GM23338 (cell line): ENCODE results near the gene MESD. TPM values are rescaled to one million over a fixed set of nuclear protein-coding genes. Genes with fewer than 3 reads are reported as not detected.

Experiments used
- ATAC-seq: fragments of 200-7000 bp; cut with Tn5 transposase; 3 replicates; pipeline ENCODE4 v1.9.1; 2020
- DNase-seq: peaks from one replicate; pipeline ENCODE4 v3.0.0-alpha.2; 2015; ENCODE audit warnings: low spot score
- H2AFZ ChIP-seq: fragments of 200-600 bp; sonication (generic); 2 replicates; pipeline ENCODE4 v1.8.0; 2016; ENCODE audit warnings: antibody characterized with exemption, mild to moderate bottlenecking, moderate library complexity
- H3F3A ChIP-seq: fragments of 200-600 bp; sonication (generic); replicated peaks from 2 replicates; pipeline ENCODE4 v1.8.0; 2017; ENCODE audit warnings: antibody characterized with exemption, mixed run types, low read depth
- H3K27ac ChIP-seq: fragments of 200-600 bp; sonication (generic); 2 replicates; pipeline ENCODE4 v1.6.1; 2016; ENCODE audit warnings: low read depth
- H3K27me3 ChIP-seq: fragments of 200-600 bp; sonication (generic); 2 replicates; pipeline ENCODE4 v1.8.0; 2016; ENCODE audit warnings: mild to moderate bottlenecking, mixed run types, moderate library complexity; ENCODE audit not compliant: insufficient read depth
- H3K36me3 ChIP-seq: fragments of 200-600 bp; sonication (generic); 2 replicates; pipeline ENCODE4 v1.8.0; 2016; ENCODE audit warnings: mild to moderate bottlenecking; ENCODE audit not compliant: insufficient read depth
- H3K4me1 ChIP-seq: fragments of 200-600 bp; sonication (generic); 2 replicates; pipeline ENCODE4 v1.8.0; 2016; ENCODE audit warnings: mild to moderate bottlenecking, moderate library complexity; ENCODE audit not compliant: insufficient read depth
- H3K4me2 ChIP-seq: fragments of 200-600 bp; sonication (generic); 2 replicates; pipeline ENCODE4 v1.7.1; 2017; ENCODE audit warnings: mixed run types
- H3K4me3 ChIP-seq: fragments of 200-600 bp; sonication (generic); 2 replicates; pipeline ENCODE4 v1.6.1; 2016; ENCODE audit warnings: mixed run types
- H3K79me2 ChIP-seq: fragments of 200-600 bp; sonication (generic); replicated peaks from 2 replicates; pipeline ENCODE4 v1.8.0; 2017; ENCODE audit warnings: mild to moderate bottlenecking; ENCODE audit not compliant: insufficient read depth
- H3K9me2 ChIP-seq: fragments of 200-600 bp; sonication (generic); 2 replicates; pipeline ENCODE4 v1.8.0; 2017; ENCODE audit not compliant: insufficient read depth
- H4K20me1 ChIP-seq: fragments of 200-600 bp; sonication (generic); replicated peaks from 2 replicates; pipeline ENCODE4 v1.8.0; 2017; ENCODE audit warnings: mild to moderate bottlenecking; ENCODE audit not compliant: insufficient read depth
- H3K27ac Mint-ChIP-seq: 2 replicates; pipeline ENCODE4 v1.8.0; 2020; ENCODE audit warnings: inconsistent platforms, mild to moderate bottlenecking, moderate library complexity, mixed read lengths
- H3K27me3 Mint-ChIP-seq: 3 replicates; pipeline ENCODE4 v1.8.0; 2022; ENCODE audit warnings: low read depth, mild to moderate bottlenecking, moderate library complexity, mixed read lengths, inconsistent platforms; ENCODE audit not compliant: insufficient read depth, poor library complexity
- H3K36me3 Mint-ChIP-seq: 3 replicates; pipeline ENCODE4 v1.8.0; 2021; ENCODE audit warnings: low read depth, mild to moderate bottlenecking, inconsistent platforms, moderate library complexity, mixed read lengths
- H3K4me1 Mint-ChIP-seq: 3 replicates; pipeline ENCODE4 v1.8.0; 2020; ENCODE audit warnings: mild to moderate bottlenecking, inconsistent platforms, mixed read lengths
- H3K4me3 Mint-ChIP-seq: 3 replicates; pipeline ENCODE4 v1.8.0; 2021; ENCODE audit warnings: moderate library complexity, mild to moderate bottlenecking, inconsistent platforms, mixed read lengths
- H3K9me3 Mint-ChIP-seq: 3 replicates; pipeline ENCODE4 v1.8.0; 2020; ENCODE audit warnings: moderate library complexity, mild to moderate bottlenecking, inconsistent platforms, mixed read lengths
- CREB1 ChIP-seq: fragments of 250-450 bp; sonication (Bioruptor Pico); IDR thresholded peaks from 2 replicates; pipeline ENCODE4 v1.5.0; 2020; ENCODE audit warnings: low read depth, mild to moderate bottlenecking, moderate library complexity
- CTCF ChIP-seq, 2 experiments: fragments of 200-600 bp in 1 of 2; sonication (generic) in 1 of 2; conservative IDR thresholded peaks; 2 replicates each; pipeline versions ENCODE4 v1.5.1 to v1.6.1; 2016 to 2017; ENCODE audit warnings: antibody characterized with exemption in 2 of 2, low read depth in 2 of 2, mild to moderate bottlenecking in 2 of 2, moderate library complexity in 1 of 2
- ETS1 ChIP-seq: IDR thresholded peaks from 2 replicates; pipeline ENCODE4 v1.6.1; 2016; ENCODE audit warnings: antibody characterized with exemption
- EZH2 ChIP-seq: fragments of 200-600 bp; sonication (generic); IDR thresholded peaks from one replicate; pipeline ENCODE4 v1.8.0; 2017; ENCODE audit warnings: antibody characterized with exemption, mild to moderate bottlenecking, low read depth; ENCODE audit not compliant: unreplicated experiment
- EZH2phosphoT487 ChIP-seq: fragments of 200-600 bp; sonication (generic); IDR thresholded peaks from one replicate; pipeline ENCODE4 v1.8.1; 2018; ENCODE audit warnings: antibody characterized with exemption; ENCODE audit not compliant: unreplicated experiment
- JUNB ChIP-seq: IDR thresholded peaks from one replicate; pipeline ENCODE4 v1.6.1; 2016; ENCODE audit warnings: antibody characterized with exemption; ENCODE audit not compliant: unreplicated experiment
- NANOG ChIP-seq: IDR thresholded peaks from 2 replicates; pipeline ENCODE4 v1.6.1; 2016; ENCODE audit warnings: antibody characterized with exemption, borderline replicate concordance
- POLR2AphosphoS5 ChIP-seq: IDR thresholded peaks from 2 replicates; pipeline ENCODE4 v1.6.1; 2016; ENCODE audit warnings: antibody characterized with exemption, low read depth
- STAT1 ChIP-seq: IDR thresholded peaks from one replicate; pipeline ENCODE4 v1.6.1; 2016; ENCODE audit warnings: antibody characterized with exemption; ENCODE audit not compliant: unreplicated experiment
- ZNF114 ChIP-seq: fragments of 250-450 bp; sonication (Bioruptor Pico); IDR thresholded peaks from 2 replicates; pipeline ENCODE4 v1.5.0; 2020; ENCODE audit warnings: mild to moderate bottlenecking, moderate library complexity
- ZNF331 ChIP-seq: fragments of 250-450 bp; sonication (Bioruptor Pico); IDR thresholded peaks from 2 replicates; pipeline ENCODE4 v1.5.0; 2020; ENCODE audit warnings: low read depth, mild to moderate bottlenecking, moderate library complexity
- polyA plus RNA-seq: library from polyadenylated mRNA; unstranded; fragments of >200 nt; fragmentation: Nextera tagmentation; extraction: Ambion mirVana; gene quantifications from 2 replicates; pipeline ENCODE4 v1.2.1, GENCODE V29; 2016
- total RNA-seq: library from RNA; depleted of rRNA; stranded (reverse); fragments of >200 nt; shearing (Covaris generic); gene quantifications from 2 replicates; pipeline ENCODE4 v1.2.3, GENCODE V29; 2014
- TF ChIP-seq, protein P1 (sequence below): IDR thresholded peaks from one replicate; pipeline ENCODE4 v1.6.1; 2018; ENCODE audit warnings: antibody characterized with exemption; ENCODE audit not compliant: unreplicated experiment
- TF ChIP-seq, protein P2 (sequence below): fragments of 250-450 bp; sonication (Bioruptor Pico); IDR thresholded peaks from 2 replicates; pipeline ENCODE4 v1.5.0; 2020; ENCODE audit warnings: mild to moderate bottlenecking, moderate library complexity

The MESD gene
- total and polyA plus RNA-seq, 2 experiments from 2014 or later, result 25.6 to 52.7 TPM

- no peak for DNase-seq
- Mint-ChIP-seq H3K9me3 (no peaks in the 10 kb centered on the region), H3K27me3 (peaks cover 7% of the 10 kb centered on the region), H3K27ac (no peak overlapping the region), H3K36me3 (no peaks in the 10 kb centered on the region; the same call in 2 of the 3 replicates), H3K4me1 (no peaks in the 10 kb centered on the region; the same call in 2 of the 3 replicates), H3K4me3 (no peak overlapping the region)
- no peaks in the 10 kb centered on the region for H4K20me1 ChIP-seq
- H3F3A ChIP-seq, result no peaks in the 10 kb centered on the region
- no peaks in the 10 kb centered on the region for H3K36me3 ChIP-seq
- H3K4me2 ChIP-seq, result no peak overlapping the region
- H3K27me3 ChIP-seq, result no peaks in the 10 kb centered on the region
- H3K4me3 ChIP-seq, result no peak overlapping the region
- no peak for TF ChIP-seq EZH2
- TF ChIP-seq NANOG, result no peak
- TF ChIP-seq ZNF331, result no peak
- no peak for TF ChIP-seq JUNB
- no peak for TF ChIP-seq EZH2phosphoT487
- no peak for TF ChIP-seq POLR2AphosphoS5
- TF ChIP-seq CREB1, result no peak
- no peak for TF ChIP-seq STAT1
- no peak for TF ChIP-seq ZNF114
- TF ChIP-seq, protein P1, sequence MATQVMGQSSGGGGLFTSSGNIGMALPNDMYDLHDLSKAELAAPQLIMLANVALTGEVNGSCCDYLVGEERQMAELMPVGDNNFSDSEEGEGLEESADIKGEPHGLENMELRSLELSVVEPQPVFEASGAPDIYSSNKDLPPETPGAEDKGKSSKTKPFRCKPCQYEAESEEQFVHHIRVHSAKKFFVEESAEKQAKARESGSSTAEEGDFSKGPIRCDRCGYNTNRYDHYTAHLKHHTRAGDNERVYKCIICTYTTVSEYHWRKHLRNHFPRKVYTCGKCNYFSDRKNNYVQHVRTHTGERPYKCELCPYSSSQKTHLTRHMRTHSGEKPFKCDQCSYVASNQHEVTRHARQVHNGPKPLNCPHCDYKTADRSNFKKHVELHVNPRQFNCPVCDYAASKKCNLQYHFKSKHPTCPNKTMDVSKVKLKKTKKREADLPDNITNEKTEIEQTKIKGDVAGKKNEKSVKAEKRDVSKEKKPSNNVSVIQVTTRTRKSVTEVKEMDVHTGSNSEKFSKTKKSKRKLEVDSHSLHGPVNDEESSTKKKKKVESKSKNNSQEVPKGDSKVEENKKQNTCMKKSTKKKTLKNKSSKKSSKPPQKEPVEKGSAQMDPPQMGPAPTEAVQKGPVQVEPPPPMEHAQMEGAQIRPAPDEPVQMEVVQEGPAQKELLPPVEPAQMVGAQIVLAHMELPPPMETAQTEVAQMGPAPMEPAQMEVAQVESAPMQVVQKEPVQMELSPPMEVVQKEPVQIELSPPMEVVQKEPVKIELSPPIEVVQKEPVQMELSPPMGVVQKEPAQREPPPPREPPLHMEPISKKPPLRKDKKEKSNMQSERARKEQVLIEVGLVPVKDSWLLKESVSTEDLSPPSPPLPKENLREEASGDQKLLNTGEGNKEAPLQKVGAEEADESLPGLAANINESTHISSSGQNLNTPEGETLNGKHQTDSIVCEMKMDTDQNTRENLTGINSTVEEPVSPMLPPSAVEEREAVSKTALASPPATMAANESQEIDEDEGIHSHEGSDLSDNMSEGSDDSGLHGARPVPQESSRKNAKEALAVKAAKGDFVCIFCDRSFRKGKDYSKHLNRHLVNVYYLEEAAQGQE, result no peak
- no peak for TF ChIP-seq ETS1
- TF ChIP-seq, protein P2, sequence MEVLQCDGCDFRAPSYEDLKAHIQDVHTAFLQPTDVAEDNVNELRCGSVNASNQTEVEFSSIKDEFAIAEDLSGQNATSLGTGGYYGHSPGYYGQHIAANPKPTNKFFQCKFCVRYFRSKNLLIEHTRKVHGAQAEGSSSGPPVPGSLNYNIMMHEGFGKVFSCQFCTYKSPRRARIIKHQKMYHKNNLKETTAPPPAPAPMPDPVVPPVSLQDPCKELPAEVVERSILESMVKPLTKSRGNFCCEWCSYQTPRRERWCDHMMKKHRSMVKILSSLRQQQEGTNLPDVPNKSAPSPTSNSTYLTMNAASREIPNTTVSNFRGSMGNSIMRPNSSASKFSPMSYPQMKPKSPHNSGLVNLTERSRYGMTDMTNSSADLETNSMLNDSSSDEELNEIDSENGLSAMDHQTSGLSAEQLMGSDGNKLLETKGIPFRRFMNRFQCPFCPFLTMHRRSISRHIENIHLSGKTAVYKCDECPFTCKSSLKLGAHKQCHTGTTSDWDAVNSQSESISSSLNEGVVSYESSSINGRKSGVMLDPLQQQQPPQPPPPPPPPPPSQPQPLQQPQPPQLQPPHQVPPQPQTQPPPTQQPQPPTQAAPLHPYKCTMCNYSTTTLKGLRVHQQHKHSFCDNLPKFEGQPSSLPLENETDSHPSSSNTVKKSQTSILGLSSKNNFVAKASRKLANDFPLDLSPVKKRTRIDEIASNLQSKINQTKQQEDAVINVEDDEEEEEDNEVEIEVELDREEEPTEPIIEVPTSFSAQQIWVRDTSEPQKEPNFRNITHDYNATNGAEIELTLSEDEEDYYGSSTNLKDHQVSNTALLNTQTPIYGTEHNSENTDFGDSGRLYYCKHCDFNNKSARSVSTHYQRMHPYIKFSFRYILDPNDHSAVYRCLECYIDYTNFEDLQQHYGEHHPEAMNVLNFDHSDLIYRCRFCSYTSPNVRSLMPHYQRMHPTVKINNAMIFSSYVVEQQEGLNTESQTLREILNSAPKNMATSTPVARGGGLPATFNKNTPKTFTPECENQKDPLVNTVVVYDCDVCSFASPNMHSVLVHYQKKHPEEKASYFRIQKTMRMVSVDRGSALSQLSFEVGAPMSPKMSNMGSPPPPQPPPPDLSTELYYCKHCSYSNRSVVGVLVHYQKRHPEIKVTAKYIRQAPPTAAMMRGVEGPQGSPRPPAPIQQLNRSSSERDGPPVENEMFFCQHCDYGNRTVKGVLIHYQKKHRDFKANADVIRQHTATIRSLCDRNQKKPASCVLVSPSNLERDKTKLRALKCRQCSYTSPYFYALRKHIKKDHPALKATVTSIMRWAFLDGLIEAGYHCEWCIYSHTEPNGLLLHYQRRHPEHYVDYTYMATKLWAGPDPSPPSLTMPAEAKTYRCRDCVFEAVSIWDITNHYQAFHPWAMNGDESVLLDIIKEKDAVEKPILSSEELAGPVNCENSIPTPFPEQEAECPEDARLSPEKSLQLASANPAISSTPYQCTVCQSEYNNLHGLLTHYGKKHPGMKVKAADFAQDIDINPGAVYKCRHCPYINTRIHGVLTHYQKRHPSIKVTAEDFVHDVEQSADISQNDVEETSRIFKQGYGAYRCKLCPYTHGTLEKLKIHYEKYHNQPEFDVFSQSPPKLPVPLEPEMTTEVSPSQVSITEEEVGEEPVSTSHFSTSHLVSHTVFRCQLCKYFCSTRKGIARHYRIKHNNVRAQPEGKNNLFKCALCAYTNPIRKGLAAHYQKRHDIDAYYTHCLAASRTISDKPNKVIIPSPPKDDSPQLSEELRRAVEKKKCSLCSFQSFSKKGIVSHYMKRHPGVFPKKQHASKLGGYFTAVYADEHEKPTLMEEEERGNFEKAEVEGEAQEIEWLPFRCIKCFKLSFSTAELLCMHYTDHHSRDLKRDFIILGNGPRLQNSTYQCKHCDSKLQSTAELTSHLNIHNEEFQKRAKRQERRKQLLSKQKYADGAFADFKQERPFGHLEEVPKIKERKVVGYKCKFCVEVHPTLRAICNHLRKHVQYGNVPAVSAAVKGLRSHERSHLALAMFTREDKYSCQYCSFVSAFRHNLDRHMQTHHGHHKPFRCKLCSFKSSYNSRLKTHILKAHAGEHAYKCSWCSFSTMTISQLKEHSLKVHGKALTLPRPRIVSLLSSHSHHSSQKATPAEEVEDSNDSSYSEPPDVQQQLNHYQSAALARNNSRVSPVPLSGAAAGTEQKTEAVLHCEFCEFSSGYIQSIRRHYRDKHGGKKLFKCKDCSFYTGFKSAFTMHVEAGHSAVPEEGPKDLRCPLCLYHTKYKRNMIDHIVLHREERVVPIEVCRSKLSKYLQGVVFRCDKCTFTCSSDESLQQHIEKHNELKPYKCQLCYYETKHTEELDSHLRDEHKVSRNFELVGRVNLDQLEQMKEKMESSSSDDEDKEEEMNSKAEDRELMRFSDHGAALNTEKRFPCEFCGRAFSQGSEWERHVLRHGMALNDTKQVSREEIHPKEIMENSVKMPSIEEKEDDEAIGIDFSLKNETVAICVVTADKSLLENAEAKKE (CRISPR knock-in tag), result no peak
- TF ChIP-seq CTCF (conservative IDR thresholded peaks at IDR 0.05; ENCODE audit: low read depth in 2 of 2), result no peak
- no peaks in the 10 kb centered on the region for H3K4me1 ChIP-seq
- H2AFZ ChIP-seq, result no peak overlapping the region
- H3K27ac ChIP-seq, result no peak overlapping the region
- no peak for ATAC-seq
- H3K79me2 ChIP-seq, result no peaks in the 10 kb centered on the region
- peaks cover 8% of the 10 kb centered on the region; the same call in 1 of the 2 replicates for H3K9me2 ChIP-seq
These were observed 64.0 kb downstream of the MESD start for GRCh38 chr15:80925597-80926059.
